SIG-M5 treated with dmso at 0.1 percent for 504 hours (cell line): Measurements from ENCODE around the gene GNAT2.

ENCODE experiments used
- DNase-seq: peaks from one replicate; lab custom pipeline; 2025; ENCODE audit not compliant: unreplicated experiment; lab: John Stamatoyannopoulos, UW

The GNAT2 gene

DNA sequence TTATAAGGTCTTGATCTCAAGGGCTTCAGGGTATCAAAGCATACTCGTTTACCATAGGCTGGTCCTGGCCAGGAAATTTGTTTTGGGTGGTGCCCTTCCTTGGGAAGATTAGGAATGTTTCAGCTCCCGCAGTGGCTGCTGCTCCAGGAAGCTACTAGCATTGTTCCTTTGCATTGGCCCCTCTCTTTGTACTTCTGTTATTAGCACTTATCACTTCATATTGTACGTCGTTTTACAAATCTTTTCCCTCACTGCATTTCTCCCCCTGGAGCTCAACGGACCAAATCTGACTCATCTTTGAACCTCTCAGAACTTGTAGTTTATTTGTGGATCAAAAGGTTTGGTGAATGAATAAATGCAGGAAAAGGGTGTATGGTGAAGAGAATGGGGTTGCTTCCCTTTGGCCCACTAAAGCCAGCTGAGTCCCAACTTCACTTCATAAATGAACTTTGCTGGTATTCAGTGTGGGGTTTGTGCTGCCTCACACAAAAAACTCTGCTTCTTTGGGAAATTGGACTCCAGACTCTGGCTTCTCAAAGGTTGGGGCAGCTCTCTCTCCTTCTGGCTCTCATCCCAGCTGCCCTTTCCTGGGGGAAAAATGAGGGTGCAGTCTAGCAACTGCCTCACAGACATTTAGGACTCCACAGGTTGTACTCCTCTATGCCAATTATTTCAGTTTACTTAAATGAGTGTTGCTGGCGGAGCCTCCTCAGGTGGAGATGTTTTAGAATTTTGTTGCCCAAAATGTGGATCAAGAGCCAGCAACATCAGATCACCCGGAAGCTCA is 5.9 kb downstream of the GNAT2 start:
- no peak for DNase-seq

DNA sequence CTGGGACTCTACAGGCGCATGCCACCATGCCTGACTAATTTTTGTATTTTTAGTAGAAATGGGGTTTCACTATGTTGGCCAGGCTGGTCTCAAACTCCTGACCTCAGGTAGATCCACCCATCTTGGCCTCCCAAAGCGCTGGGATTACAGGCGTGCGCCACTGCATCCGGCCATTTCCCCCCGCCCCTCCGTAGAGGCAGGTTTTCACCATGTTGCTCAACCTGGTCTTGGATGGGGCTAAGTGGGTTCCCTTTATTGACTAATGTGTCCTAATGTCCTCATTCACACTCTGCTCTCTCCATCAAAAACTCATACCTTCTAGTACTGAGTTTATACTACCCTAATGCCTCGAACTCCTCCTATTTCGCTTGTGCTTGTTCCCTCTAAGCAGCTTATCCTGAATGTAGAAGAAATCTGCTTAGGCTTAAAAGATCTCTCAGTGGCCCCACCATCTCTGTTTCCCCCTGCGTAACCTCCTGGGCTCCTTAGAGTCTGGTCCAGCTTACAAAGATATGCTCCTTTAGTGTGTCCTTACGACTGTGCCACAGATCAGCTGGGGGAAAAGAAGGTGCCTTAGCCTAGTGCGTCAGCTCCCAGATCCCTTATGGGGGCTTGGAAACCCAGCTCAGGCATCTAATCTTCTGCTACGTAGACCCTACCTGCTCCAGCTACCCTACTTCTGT is 8.0 kb downstream of the GNAT2 start:
- no peak for DNase-seq

DNA sequence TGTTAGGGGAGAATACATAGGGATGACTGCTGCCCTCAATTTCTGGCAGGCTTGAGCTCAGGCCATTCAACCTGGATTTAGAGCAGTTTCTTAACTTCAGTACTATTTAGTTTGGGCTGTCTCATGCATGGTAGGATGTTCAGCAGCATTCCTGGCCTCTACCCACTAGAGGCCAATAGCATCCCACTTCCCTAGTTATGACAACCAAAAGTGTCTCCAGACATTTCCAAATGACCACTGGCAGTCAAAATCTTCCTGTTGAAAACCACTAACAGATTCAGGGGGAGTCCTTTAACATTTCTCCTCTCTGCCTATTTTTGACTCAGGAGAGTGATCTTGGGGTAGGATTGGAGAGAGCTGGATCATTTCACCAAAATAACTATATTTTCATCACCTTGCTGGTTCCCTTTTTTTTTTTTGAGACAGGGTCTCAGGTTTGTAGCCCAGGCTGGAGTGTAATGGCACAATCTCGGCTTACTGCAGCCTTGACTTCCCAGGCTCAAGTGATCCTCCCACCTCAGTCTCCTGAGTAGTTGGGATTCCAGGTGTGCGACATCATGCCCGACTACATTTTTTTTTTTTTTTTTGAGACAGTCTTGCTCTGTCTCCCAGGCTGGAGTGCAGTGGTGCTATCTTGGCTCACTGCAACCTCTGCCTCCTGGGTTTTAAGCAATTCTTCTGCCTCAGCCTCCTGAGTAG is 8.7 kb downstream of the GNAT2 start:
- no peak for DNase-seq

- no peak for DNase-seq
Measured at GRCh38 chr1:109609881-109610280, 9.5 kb downstream of the GNAT2 start.

DNA sequence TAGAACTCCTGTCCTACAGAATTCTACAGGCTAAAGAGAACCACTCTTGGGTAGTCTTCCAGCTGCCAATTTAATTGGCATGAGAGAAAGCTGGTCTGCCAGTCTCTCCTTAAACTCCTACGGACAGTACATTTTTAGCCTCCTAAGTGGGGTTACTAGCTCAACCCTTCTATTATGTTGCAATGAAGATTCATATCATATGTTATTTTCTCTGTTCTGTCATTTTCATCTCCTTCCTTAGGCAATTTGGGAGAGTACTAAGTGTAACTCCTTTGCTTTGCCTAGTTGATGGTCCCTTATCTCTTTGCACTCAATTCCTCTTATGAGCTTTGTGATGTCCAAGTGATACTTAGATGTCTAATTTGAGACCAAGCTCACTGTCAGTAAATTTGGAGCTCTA is 14.0 kb downstream of the GNAT2 start:
- DNase-seq: no peak

- no peak for DNase-seq
Measured at GRCh38 chr1:109603229-109603628, 16.2 kb downstream of the GNAT2 start.

DNA sequence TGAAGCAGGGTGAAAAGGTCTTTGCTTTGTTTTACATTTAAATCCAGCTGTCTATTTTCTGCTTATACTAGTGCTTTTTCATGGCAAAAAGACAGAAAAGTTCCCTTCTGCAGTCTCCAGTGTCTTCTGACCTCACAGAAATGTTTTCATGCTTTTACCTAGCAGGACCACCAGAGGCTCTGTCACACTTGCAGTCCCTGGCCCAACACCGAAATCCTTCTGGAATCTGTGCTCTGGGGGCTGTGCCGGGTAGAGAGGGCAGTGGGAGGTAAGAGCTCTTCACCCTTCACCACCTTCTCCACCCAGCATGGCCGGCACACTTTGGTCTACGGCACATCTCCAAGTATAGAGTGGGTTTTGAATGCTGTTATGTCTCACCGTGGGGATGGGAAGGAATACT is 20.8 kb downstream of the GNAT2 start:
- no peak for DNase-seq

- DNase-seq: no peak
Measured at GRCh38 chr1:109598156-109598555, 21.3 kb downstream of the GNAT2 start.

DNA sequence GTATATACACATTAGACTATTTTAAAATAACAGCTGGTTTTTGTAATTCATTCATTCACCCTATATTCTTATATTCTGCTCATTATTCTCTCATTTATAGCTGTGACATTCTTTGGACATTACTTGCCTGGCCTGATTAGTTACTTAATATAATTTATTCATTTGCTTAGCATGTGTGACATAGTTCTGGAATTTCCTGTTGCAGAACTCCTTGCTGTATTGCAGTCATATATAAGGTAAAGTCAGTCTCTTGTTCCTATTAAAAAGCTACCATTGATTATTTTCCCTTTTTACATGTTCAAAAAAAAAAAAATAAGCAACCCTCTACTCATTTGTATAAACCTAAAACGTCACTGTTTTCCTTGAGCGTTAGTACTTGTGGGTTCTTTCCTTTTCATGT is 23.9 kb downstream of the GNAT2 start:
- no peak for DNase-seq

GRCh38 chr1:109592916-109593315 is 26.5 kb downstream of the GNAT2 start:
- DNase-seq: no peak

- DNase-seq: no peak
Measured at GRCh38 chr1:109589679-109590078, 29.7 kb downstream of the GNAT2 start.

GRCh38 chr1:109589177-109589576 is 30.2 kb downstream of the GNAT2 start:
- no peak for DNase-seq

- no peak for DNase-seq
Measured at GRCh38 chr1:109586055-109586454, 33.4 kb downstream of the GNAT2 start.

- DNase-seq: no peak
Measured at GRCh38 chr1:109584766-109585165, 34.6 kb downstream of the GNAT2 start.

GRCh38 chr1:109582021-109582420 is 37.4 kb downstream of the GNAT2 start:
- DNase-seq: no peak

DNA sequence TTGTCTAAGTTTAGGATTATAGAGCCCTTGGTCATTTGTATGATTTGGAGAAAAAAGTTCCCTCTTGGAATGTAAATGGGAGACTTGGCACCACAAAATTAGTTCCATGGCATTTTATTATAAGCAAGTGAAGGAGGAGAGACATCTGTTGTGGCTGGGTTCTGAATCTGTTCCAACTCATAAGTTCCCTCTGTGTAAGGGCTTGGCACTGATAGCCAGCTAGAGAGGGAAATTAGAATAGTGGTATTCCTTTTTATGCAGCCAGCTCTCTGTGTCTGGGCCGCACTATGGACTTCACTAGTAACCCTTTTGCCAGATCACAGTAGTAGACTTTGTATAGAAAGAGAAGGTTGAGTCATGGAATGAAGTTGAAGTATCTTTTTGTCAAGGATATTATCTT is 39.9 kb downstream of the GNAT2 start:
- DNase-seq: no peak

DNA sequence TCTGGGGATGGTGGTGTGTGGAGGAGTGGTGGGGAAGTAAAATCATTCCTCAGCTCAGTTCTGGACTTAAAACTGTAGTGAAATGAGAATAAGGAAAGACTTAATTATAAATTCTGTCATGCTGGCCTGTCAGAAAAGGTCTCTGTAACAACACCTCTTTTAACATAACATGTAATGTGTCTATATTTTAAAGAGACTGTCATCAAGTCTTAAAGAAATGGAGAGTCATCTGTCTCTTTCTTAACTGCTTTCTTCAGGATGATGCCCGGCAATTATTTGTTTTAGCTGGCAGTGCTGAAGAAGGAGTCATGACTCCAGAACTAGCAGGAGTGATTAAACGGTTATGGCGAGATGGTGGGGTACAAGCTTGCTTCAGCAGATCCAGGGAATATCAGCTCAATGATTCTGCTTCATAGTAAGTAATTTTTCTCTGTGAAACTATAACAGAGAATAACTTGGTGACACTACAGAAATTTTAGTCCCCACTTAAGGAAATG is 40.4 kb downstream of the GNAT2 start:
- no peak for DNase-seq

GRCh38 chr1:109573785-109574184 is 45.6 kb downstream of the GNAT2 start:
- peak; percentile 60 for DNase-seq

- peak; percentile 47 for DNase-seq
Measured at GRCh38 chr1:109570414-109570813, 49.0 kb downstream of the GNAT2 start.

DNA sequence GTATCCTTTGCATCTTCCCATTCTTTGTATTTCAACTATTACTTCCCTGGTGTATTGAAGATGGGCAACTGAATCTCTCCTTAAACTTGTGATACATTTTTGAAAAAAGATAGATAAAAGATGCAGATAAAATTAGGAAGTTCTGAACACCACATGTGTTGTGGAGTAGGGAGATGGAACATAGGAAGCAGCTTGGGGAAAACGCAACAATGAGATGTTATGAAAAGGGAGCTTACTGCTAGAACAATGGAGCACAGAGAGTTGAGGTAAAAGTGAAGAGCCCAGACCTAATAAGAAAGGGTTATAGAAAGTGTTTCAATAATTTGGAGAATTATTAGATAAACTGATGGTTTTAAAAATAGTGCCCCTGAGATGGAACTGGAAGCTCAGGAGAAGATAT is 50.1 kb downstream of the GNAT2 start:
- DNase-seq: no peak

DNA sequence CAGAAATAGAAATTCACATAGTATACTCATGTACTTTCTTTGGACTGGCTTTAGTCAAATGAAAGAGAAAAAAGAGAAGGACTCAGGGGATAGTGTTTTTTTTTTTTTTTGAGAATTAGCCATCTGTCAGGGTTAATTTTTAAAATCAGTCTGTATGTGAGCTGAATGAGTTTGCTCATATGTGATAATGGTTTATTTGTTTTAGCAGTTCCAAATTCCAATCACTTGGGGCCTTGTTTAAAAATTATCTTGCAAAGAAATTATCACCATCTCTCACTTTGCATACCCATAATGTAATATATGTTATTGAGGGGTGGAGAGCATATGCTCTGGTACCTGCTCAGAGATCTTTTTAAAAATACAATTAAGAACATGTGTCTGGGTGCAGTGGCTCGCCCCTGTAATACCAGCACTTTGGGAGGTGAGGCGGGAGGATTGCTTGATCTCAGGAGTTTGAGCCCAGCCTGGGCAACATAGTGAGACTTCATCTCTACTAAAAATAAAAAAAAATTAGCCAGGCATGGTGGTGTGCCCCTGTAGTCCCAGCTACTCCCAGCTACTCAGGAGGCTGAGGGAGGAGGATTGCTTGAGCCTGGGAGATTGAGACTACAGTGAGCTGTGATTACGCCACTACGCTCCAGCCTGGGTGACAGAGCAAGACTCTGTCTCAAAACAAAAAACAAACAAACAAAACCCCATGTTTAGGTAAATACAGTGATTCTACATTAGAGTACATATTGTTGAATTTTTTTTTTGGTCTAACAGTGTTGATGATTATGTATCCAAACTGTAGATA is 51.3 kb downstream of the GNAT2 start:
- DNase-seq: no peak
